OCI-LY7 (cell line): ENCODE data around the gene RAP1A. TPM values are rescaled to one million over a fixed set of nuclear protein-coding genes. Genes with fewer than 3 reads are reported as not detected.

Source experiments
- BruUV-seq: library from RNA; stranded (reverse); fragments of 400-500 nt; replicated peaks from 2 replicates; lab custom pipeline; 2021; lab: Mats Ljungman, UMichigan
- CTCF ChIA-PET: fragments of 300-600 bp; sonication (Branson Sonifier 250); formaldehyde crosslinking; loops from one replicate; lab custom pipeline; 2022; ENCODE audit warnings: antibody characterized with exemption; ENCODE audit not compliant: unreplicated experiment; lab: Charles Lee
- POLR2A ChIA-PET: fragments of 300-600 bp; sonication (Branson Sonifier 250); formaldehyde crosslinking; loops from one replicate; lab custom pipeline; 2022; ENCODE audit warnings: antibody characterized with exemption; lab: Charles Lee
- DNase-seq: peaks from one replicate; pipeline ENCODE4 v3.0.0-alpha.2; 2015; ENCODE audit warnings: low spot score
- H2AFZ ChIP-seq: fragments of 200-600 bp; sonication (generic), shearing (Covaris generic); 2 replicates; pipeline ENCODE4 v1.6.1; 2014; ENCODE audit warnings: mild to moderate bottlenecking, antibody characterized with exemption, low read length, moderate library complexity
- H3K27ac ChIP-seq: fragments of 200-600 bp; sonication (generic); 2 replicates; pipeline ENCODE4 v1.5.1; 2014; ENCODE audit warnings: mixed run types, low read depth, mild to moderate bottlenecking, moderate library complexity, low read length, inconsistent platforms; ENCODE audit not compliant: poor library complexity, severe bottlenecking
- H3K36me3 ChIP-seq: fragments of 200-600 bp; sonication (generic); 2 replicates; pipeline ENCODE4 v1.6.1; 2014; ENCODE audit warnings: mild to moderate bottlenecking, antibody characterized with exemption, low read length, moderate library complexity, mixed read lengths; ENCODE audit not compliant: insufficient read depth
- H3K4me1 ChIP-seq: fragments of 200-600 bp; sonication (generic); 2 replicates; pipeline ENCODE4 v1.5.1; 2014; ENCODE audit warnings: mild to moderate bottlenecking, low read length; ENCODE audit not compliant: insufficient read depth, poor library complexity, severe bottlenecking
- H3K4me2 ChIP-seq: fragments of 200-600 bp; sonication (generic); 2 replicates; pipeline ENCODE4 v1.6.1; 2014; ENCODE audit warnings: mild to moderate bottlenecking, low read length
- H3K4me3 ChIP-seq: fragments of 200-600 bp; sonication (generic); 2 replicates; pipeline ENCODE4 v1.5.1; 2014; ENCODE audit warnings: mild to moderate bottlenecking, low read depth, low read length; ENCODE audit not compliant: poor library complexity, severe bottlenecking
- H3K79me2 ChIP-seq: fragments of 200-600 bp; sonication (generic); 2 replicates; pipeline ENCODE4 v1.6.1; 2016; ENCODE audit warnings: low read depth, mild to moderate bottlenecking, low read length, moderate library complexity, mixed read lengths; ENCODE audit not compliant: insufficient read depth
- H3K9me2 ChIP-seq: fragments of 200-600 bp; sonication (generic); 2 replicates; pipeline ENCODE4 v1.6.1; 2016; ENCODE audit warnings: mild to moderate bottlenecking, low read length, mixed read lengths; ENCODE audit not compliant: insufficient read depth
- H3K9me3 ChIP-seq: fragments of 200-600 bp; sonication (generic); 2 replicates; pipeline ENCODE4 v1.6.1; 2014; ENCODE audit warnings: mild to moderate bottlenecking, mixed run types, low read length, mixed read lengths
- H4K20me1 ChIP-seq: fragments of 200-600 bp; sonication (generic); 2 replicates; pipeline ENCODE4 v1.6.1; 2014; ENCODE audit warnings: mild to moderate bottlenecking, antibody characterized with exemption, low read length, moderate library complexity, mixed read lengths; ENCODE audit not compliant: insufficient read depth
- CTCF ChIP-seq: fragments of 200-600 bp; sonication (generic); conservative IDR thresholded peaks from 2 replicates; pipeline ENCODE4 v1.5.1; 2014; ENCODE audit warnings: mild to moderate bottlenecking, antibody characterized with exemption, low read length, moderate library complexity, mixed read lengths
- EZH2phosphoT487 ChIP-seq: fragments of 200-600 bp; sonication (generic); IDR thresholded peaks from 2 replicates; pipeline ENCODE4 v1.6.1; 2018; ENCODE audit warnings: low read depth, borderline replicate concordance, mild to moderate bottlenecking, mixed run types, antibody characterized with exemption, low read length, moderate library complexity, mixed read lengths
- intact Hi-C: fragments of 100-400 bp; cut with micrococcal nuclease; formaldehyde crosslinking; loops from one replicate; pipeline ENCODE4 v1.10.0; 2022; ENCODE audit not compliant: unreplicated experiment
- total RNA-seq, 2 experiments: library from RNA; depleted of rRNA in 1 of 2; stranded (reverse); fragments of >200 nt in 1 of 2; shearing (Covaris generic) in 1 of 2; gene quantifications; 2 replicates each; pipeline ENCODE4 v1.2.3, GENCODE V29; 2014 to 2022

The RAP1A gene
- total RNA-seq, 2 experiments from 2014 or later = 10.4 to 86.3 TPM

- no peak overlapping the region for H3K27ac ChIP-seq
- no peak overlapping the region for H3K4me2 ChIP-seq
- no peak overlapping the region for H3K4me3 ChIP-seq
- H3K4me1 ChIP-seq = no peaks in the 10 kb centered on the region
- ChIA-PET CTCF (no interaction called here), POLR2A (interaction anchor here (0.5 to 1.0 kb wide), 3 partner anchors 96 to 1071 kb away, joined by 3 to 5 read pairs (median 4); no protein-coding TSS in a partner anchor)
- no peak overlapping the region for H2AFZ ChIP-seq
- H3K36me3 ChIP-seq = peaks cover 95% of the 10 kb centered on the region
- H4K20me1 ChIP-seq = no peaks in the 10 kb centered on the region
- DNase-seq = no peak
- H3K9me2 ChIP-seq = no peaks in the 10 kb centered on the region
- BruUV-seq = no TSS peak
- TF ChIP-seq CTCF (no peak), EZH2phosphoT487 (no peak)
- H3K9me3 ChIP-seq = no peaks in the 10 kb centered on the region
- H3K79me2 ChIP-seq = no peaks in the 10 kb centered on the region
- intact Hi-C loops = no loop called here
These were observed 87.3 kb downstream of the RAP1A start for GRCh38 chr1:111706921-111707320.

- Histone ChIP-seq H3K27ac (no peak overlapping the region), H3K9me3 (no peaks in the 10 kb centered on the region), H3K79me2 (no peaks in the 10 kb centered on the region), H3K4me3 (no peak overlapping the region), H3K4me1 (no peaks in the 10 kb centered on the region), H2AFZ (no peak overlapping the region), H3K36me3 (peaks cover 93% of the 10 kb centered on the region), H4K20me1 (no peaks in the 10 kb centered on the region), H3K9me2 (no peaks in the 10 kb centered on the region), H3K4me2 (no peak overlapping the region)
- DNase-seq = no peak
- ChIA-PET CTCF (no interaction called here), POLR2A (no interaction called here)
- BruUV-seq = no TSS peak
- TF ChIP-seq EZH2phosphoT487 = no peak
- no peak for TF ChIP-seq CTCF
- intact Hi-C loops = no loop called here
These were observed 88.3 kb downstream of the RAP1A start for GRCh38 chr1:111707906-111708305.

GRCh38 chr1:111709986-111710385 is 90.4 kb downstream of the RAP1A start:
- H4K20me1 ChIP-seq = no peaks in the 10 kb centered on the region
- peaks cover 73% of the 10 kb centered on the region for H3K36me3 ChIP-seq
- no TSS peak for BruUV-seq
- H3K27ac ChIP-seq = no peak overlapping the region
- H3K4me3 ChIP-seq = no peak overlapping the region
- intact Hi-C loops = loop anchor here (2.0 to 5.0 kb wide), 2 partner anchors 201 to 228 kb away; no protein-coding TSS in a partner anchor
- no peaks in the 10 kb centered on the region for H3K79me2 ChIP-seq
- no peak for TF ChIP-seq CTCF
- TF ChIP-seq EZH2phosphoT487 = no peak
- ChIA-PET CTCF (no interaction called here), POLR2A (no interaction called here)
- no peak overlapping the region for H3K4me2 ChIP-seq
- no peak overlapping the region for H2AFZ ChIP-seq
- H3K4me1 ChIP-seq = no peaks in the 10 kb centered on the region
- no peaks in the 10 kb centered on the region for H3K9me2 ChIP-seq
- no peaks in the 10 kb centered on the region for H3K9me3 ChIP-seq
- DNase-seq = no peak
